DMS 273 (cell line): ENCODE measurements around the gene AKAP13.
"Not testable (repeated sequence)": the region's sequence is repeated elsewhere in the genome, so short reads cannot be mapped to it uniquely, and the experiment has no call there.

Experiments used
- DNase-seq: peaks from one replicate; lab custom pipeline; 2025; ENCODE audit not compliant: unreplicated experiment; lab: John Stamatoyannopoulos, UW

AKAP13 gene

GRCh38 chr15:85646538-85647091 is 266.2 kb downstream of the AKAP13 start:
- DNase-seq = no peak

GRCh38 chr15:85649372-85649771 is 269.0 kb downstream of the AKAP13 start:
- DNase-seq = no peak

GRCh38 chr15:85651548-85651947 is 271.1 kb downstream of the AKAP13 start:
- DNase-seq = no peak

- no peak for DNase-seq
These were observed 272.1 kb downstream of the AKAP13 start for GRCh38 chr15:85652457-85652856.

GRCh38 chr15:85657132-85657531 is 276.7 kb downstream of the AKAP13 start:
- no peak for DNase-seq

- no peak for DNase-seq
These were observed 278.4 kb downstream of the AKAP13 start for GRCh38 chr15:85658816-85659215.

GRCh38 chr15:85661859-85662258 is 281.5 kb downstream of the AKAP13 start:
- DNase-seq = no peak

GRCh38 chr15:85665677-85666076 is 285.3 kb downstream of the AKAP13 start:
- not testable (repeated sequence) for DNase-seq

GRCh38 chr15:85667491-85668424 is 287.4 kb downstream of the AKAP13 start:
- DNase-seq = no peak

GRCh38 chr15:85671156-85671555 is 290.8 kb downstream of the AKAP13 start:
- DNase-seq = no peak

GRCh38 chr15:85672332-85673084 is 292.1 kb downstream of the AKAP13 start:
- DNase-seq = no peak

- DNase-seq = no peak
These were observed 292.9 kb downstream of the AKAP13 start for GRCh38 chr15:85673326-85673725.

- DNase-seq = no peak
These were observed 296.1 kb downstream of the AKAP13 start for GRCh38 chr15:85676342-85677098.

- no peak for DNase-seq
These were observed 298.8 kb downstream of the AKAP13 start for GRCh38 chr15:85679231-85679630.

- DNase-seq = no peak
These were observed 301.0 kb downstream of the AKAP13 start for GRCh38 chr15:85681386-85681785.

GRCh38 chr15:85684174-85684710 is 303.8 kb downstream of the AKAP13 start:
- DNase-seq = no peak

GRCh38 chr15:85685356-85685755 is 305.0 kb downstream of the AKAP13 start:
- DNase-seq = no peak

- no peak for DNase-seq
These were observed 306.9 kb downstream of the AKAP13 start for GRCh38 chr15:85687329-85687728.

- DNase-seq = no peak
These were observed 308.3 kb downstream of the AKAP13 start for GRCh38 chr15:85688711-85689110.

GRCh38 chr15:85689729-85690128 is 309.3 kb downstream of the AKAP13 start:
- no peak for DNase-seq
